ENCODE data around the gene BMP6.

- no peak for TF ChIP-seq EZH2phosphoT487 (IDR thresholded peaks at IDR 0.05; ENCODE audit: borderline replicate concordance)
- no peak for TF ChIP-seq REST (IDR thresholded peaks at IDR 0.05; ENCODE audit: low read depth)
- no peak for TF ChIP-seq CTCF (IDR thresholded peaks at IDR 0.05 in 2 of 3, conservative IDR thresholded peaks at IDR 0.05 in 1 of 3; ENCODE audit: borderline replicate concordance in 1 of 3, insufficient read depth in 1 of 3, low read depth in 2 of 3, low read length in 2 of 3)
- TF ChIP-seq EZH2 (IDR thresholded peaks at IDR 0.05): no peak
- TF ChIP-seq POLR2A (IDR thresholded peaks at IDR 0.05; ENCODE audit: borderline replicate concordance, extremely low read depth, insufficient read depth, insufficient read length): no peak
- TF ChIP-seq MAX (IDR thresholded peaks at IDR 0.05): no peak
- TF ChIP-seq ZNF274 (IDR thresholded peaks at IDR 0.05; ENCODE audit: low read depth, low read length): no peak
- TF ChIP-seq EGR1 (IDR thresholded peaks at IDR 0.05; ENCODE audit: low read depth): no peak
- TF ChIP-seq POLR2AphosphoS5 (IDR thresholded peaks at IDR 0.05; ENCODE audit: low read depth, low read length): no peak
- TF ChIP-seq YY1 (IDR thresholded peaks at IDR 0.05; ENCODE audit: extremely low read depth, insufficient replicate concordance, low read depth, low read length): no peak
- no peak for TF ChIP-seq RAD21 (IDR thresholded peaks at IDR 0.05; ENCODE audit: low read depth)
These were observed 92.6 kb downstream of the BMP6 start for GRCh38 chr6:7818257-7819214.

Measured in HCT116 (cell line).